ENCODE measurements around the gene ANKS1A.

- peak in 1 of 4 experiments; percentile 28 for TF ChIP-seq CTCF (IDR thresholded peaks at IDR 0.05)
- TF ChIP-seq POLR2A (IDR thresholded peaks at IDR 0.05): peak; percentile 44 to 79
Observed at GRCh38 chr6:34887753-34888513, 1.1 kb upstream of the ANKS1A start, which contains the start of gene TAF11.
